IMR-90 (cell line): ENCODE results near the gene CLEC16A. TPM values are rescaled to one million over a fixed set of nuclear protein-coding genes. Genes with fewer than 3 reads are reported as not detected.
A peak's percentile ranks its signal among the peaks of the same experiment; 100 is the strongest.

ENCODE experiments used
- ATAC-seq: fragments of 200-7000 bp; cut with Tn5 transposase; 2 replicates; pipeline ENCODE4 v1.9.1; 2020; ENCODE audit warnings: low read depth, mild to moderate bottlenecking, moderate library complexity
- BruUV-seq: library from RNA; stranded (reverse); fragments of 400-500 nt; replicated peaks from 2 replicates; lab custom pipeline; 2021; lab: Mats Ljungman, UMichigan
- CTCF ChIA-PET: fragments of 300-600 bp; formaldehyde crosslinking; extraction: SDS; loops from one replicate; lab custom pipeline; 2021; ENCODE audit warnings: antibody characterized with exemption; lab: Yijun Ruan, JAX
- POLR2A ChIA-PET: fragments of 300-600 bp; sonication (Branson Sonifier 250); formaldehyde crosslinking; loops from one replicate; lab custom pipeline; 2022; ENCODE audit warnings: antibody characterized with exemption; ENCODE audit not compliant: unreplicated experiment; lab: Charles Lee
- DNase-seq: peaks from one replicate; pipeline ENCODE4 v3.0.0; 2013
- H2AFZ ChIP-seq: replicated peaks from 2 replicates; pipeline ENCODE3; 2013; ENCODE audit warnings: low read length, mild to moderate bottlenecking; ENCODE audit not compliant: poor library complexity
- H2AK5ac ChIP-seq: 2 replicates; pipeline ENCODE4 v1.6.1; 2013; ENCODE audit warnings: low read depth, low read length, inconsistent platforms
- H2AK9ac ChIP-seq: replicated peaks from 2 replicates; pipeline ENCODE3; 2013; ENCODE audit warnings: mild to moderate bottlenecking, low read depth, low read length, moderate library complexity; ENCODE audit not compliant: poor library complexity
- H2BK120ac ChIP-seq: 2 replicates; pipeline ENCODE4 v1.6.1; 2013; ENCODE audit warnings: low read depth, low read length, inconsistent platforms
- H2BK15ac ChIP-seq: 3 replicates; pipeline ENCODE4 v1.6.1; 2013; ENCODE audit warnings: low read depth, low read length, inconsistent platforms
- H2BK20ac ChIP-seq: 2 replicates; pipeline ENCODE4 v1.6.1; 2013; ENCODE audit warnings: low read depth, mild to moderate bottlenecking, inconsistent platforms, low read length, moderate library complexity
- H2BK5ac ChIP-seq: 2 replicates; pipeline ENCODE4 v1.6.1; 2013; ENCODE audit warnings: mild to moderate bottlenecking, low read depth, low read length, inconsistent platforms; ENCODE audit not compliant: poor library complexity, severe bottlenecking
- H3K14ac ChIP-seq: replicated peaks from 2 replicates; pipeline ENCODE4 v1.6.1; 2013; ENCODE audit warnings: low read depth, low read length, inconsistent platforms
- H3K18ac ChIP-seq: 2 replicates; pipeline ENCODE4 v1.6.1; 2013; ENCODE audit warnings: low read depth, low read length, control low read depth
- H3K23ac ChIP-seq: 2 replicates; pipeline ENCODE4 v1.6.1; 2013; ENCODE audit warnings: low read depth, low read length, inconsistent platforms
- H3K27ac ChIP-seq: 2 replicates; pipeline ENCODE4 v1.5.1; 2013; ENCODE audit warnings: mild to moderate bottlenecking, control low read depth, low read length; ENCODE audit not compliant: insufficient read depth
- H3K27me3 ChIP-seq: 2 replicates; pipeline ENCODE4 v1.6.1; 2013; ENCODE audit warnings: low read length; ENCODE audit not compliant: control insufficient read depth, insufficient read depth
- H3K36me3 ChIP-seq: 2 replicates; pipeline ENCODE4 v1.6.1; 2013; ENCODE audit warnings: low read length, mixed read lengths; ENCODE audit not compliant: control insufficient read depth, insufficient read depth
- H3K4ac ChIP-seq: 2 replicates; pipeline ENCODE4 v1.6.1; 2013; ENCODE audit warnings: low read depth, low read length, inconsistent platforms
- H3K4me1 ChIP-seq: 2 replicates; pipeline ENCODE4 v1.6.1; 2013; ENCODE audit warnings: low read length, mixed read lengths; ENCODE audit not compliant: control insufficient read depth, insufficient read depth
- H3K4me2 ChIP-seq: 2 replicates; pipeline ENCODE4 v1.6.1; 2013; ENCODE audit warnings: low read depth, mild to moderate bottlenecking, control low read depth, low read length, moderate library complexity
- H3K4me3 ChIP-seq: 2 replicates; pipeline ENCODE4 v1.5.1; 2013; ENCODE audit warnings: low read depth, mild to moderate bottlenecking, control low read depth, low read length, moderate library complexity; ENCODE audit not compliant: insufficient read depth
- H3K56ac ChIP-seq: 2 replicates; pipeline ENCODE4 v1.6.1; 2013; ENCODE audit warnings: low read length, inconsistent platforms; ENCODE audit not compliant: insufficient read depth; ENCODE audit errors: extremely low read depth
- H3K79me1 ChIP-seq, 2 experiments: 2 replicates each; pipeline ENCODE4 v1.6.1; 2013; ENCODE audit warnings: low read length in 2 of 2, inconsistent platforms in 1 of 2, low read depth in 1 of 2
- H3K9ac ChIP-seq: 2 replicates; pipeline ENCODE4 v1.6.1; 2013; ENCODE audit warnings: low read depth, low read length, control low read depth
- H3K9me1 ChIP-seq: 2 replicates; pipeline ENCODE4 v1.6.1; 2013; ENCODE audit warnings: low read length, inconsistent platforms; ENCODE audit not compliant: insufficient read depth
- H3K9me3 ChIP-seq: 2 replicates; pipeline ENCODE4 v1.6.1; 2013; ENCODE audit warnings: low read length; ENCODE audit not compliant: control insufficient read depth, insufficient read depth
- H4K20me1 ChIP-seq: 2 replicates; pipeline ENCODE4 v1.6.1; 2013; ENCODE audit warnings: low read length, inconsistent platforms; ENCODE audit not compliant: insufficient read depth
- H4K5ac ChIP-seq: 2 replicates; pipeline ENCODE4 v1.6.1; 2013; ENCODE audit warnings: mild to moderate bottlenecking, low read depth, low read length, control low read depth
- H4K8ac ChIP-seq, 2 experiments: 2 replicates each; pipeline ENCODE4 v1.6.1; 2013; ENCODE audit warnings: low read depth in 2 of 2, low read length in 2 of 2, control low read depth in 1 of 2, inconsistent platforms in 1 of 2
- H4K91ac ChIP-seq: 2 replicates; pipeline ENCODE4 v1.6.1; 2013; ENCODE audit warnings: low read depth, low read length, inconsistent platforms; ENCODE audit not compliant: insufficient read depth
- BHLHE40 ChIP-seq: fragments of 150-350 bp; IDR thresholded peaks from 2 replicates; pipeline ENCODE4 v1.6.1; 2016; ENCODE audit warnings: mild to moderate bottlenecking, low read depth, low read length
- CEBPB ChIP-seq: IDR thresholded peaks from 2 replicates; pipeline ENCODE4 v1.6.1; 2012; ENCODE audit warnings: low read depth, low read length, improper control_type of control experiment
- CHD1 ChIP-seq: IDR thresholded peaks from 2 replicates; pipeline ENCODE4 v1.6.1; 2012; ENCODE audit warnings: low read depth, low read length, improper control_type of control experiment
- FOS ChIP-seq: fragments of 150-350 bp; IDR thresholded peaks from 2 replicates; pipeline ENCODE4 v1.6.1; 2016; ENCODE audit warnings: low read depth, low read length
- MAZ ChIP-seq: IDR thresholded peaks from 2 replicates; pipeline ENCODE4 v1.6.1; 2012; ENCODE audit warnings: low read depth, mild to moderate bottlenecking, low read length, improper control_type of control experiment, moderate library complexity, borderline replicate concordance
- MXI1 ChIP-seq: IDR thresholded peaks from 2 replicates; pipeline ENCODE4 v1.6.1; 2012; ENCODE audit warnings: low read depth, mild to moderate bottlenecking, low read length, moderate library complexity, borderline replicate concordance
- NFE2L2 ChIP-seq: fragments of 150-350 bp; IDR thresholded peaks from 2 replicates; pipeline ENCODE4 v1.6.1; 2016; ENCODE audit warnings: low read depth, mild to moderate bottlenecking, low read length
- POLR2A ChIP-seq: IDR thresholded peaks from 2 replicates; pipeline ENCODE4 v1.6.1; 2012; ENCODE audit warnings: mild to moderate bottlenecking, low read depth, low read length
- RAD21 ChIP-seq: IDR thresholded peaks from 2 replicates; pipeline ENCODE4 v1.6.1; 2012; ENCODE audit warnings: low read length, improper control_type of control experiment
- RFX5 ChIP-seq: IDR thresholded peaks from 2 replicates; pipeline ENCODE4 v1.8.0; 2012; ENCODE audit warnings: low read depth, mild to moderate bottlenecking, low read length, moderate library complexity
- SMC3 ChIP-seq: fragments of 150-350 bp; IDR thresholded peaks from 2 replicates; pipeline ENCODE4 v1.6.1; 2016; ENCODE audit warnings: low read depth, mild to moderate bottlenecking, antibody characterized with exemption, low read length, moderate library complexity
- WGBS, 2 experiments: methylation state at CpG; one replicate each; pipeline versions ENCODE4 v1.1.5 to v1.1.7; 2013; ENCODE audit warnings: missing lambda C conversion rate in 2 of 2; ENCODE audit not compliant: insufficient read length in 1 of 2; ENCODE audit errors: extremely low coverage in 2 of 2; 5-methylcytosine and 5-hydroxymethylcytosine counted together
- dilution Hi-C: fragments of 300-500 bp; cut with HindIII; formaldehyde crosslinking; loops from one replicate; pipeline ENCODE4 v1.14.3; 2018; ENCODE audit warnings: low sequenced_read_pairs; ENCODE audit not compliant: unreplicated experiment
- in situ Hi-C: fragments of 300-500 bp; cut with MboI; formaldehyde crosslinking; loops from 3 replicates; pipeline ENCODE4 v1.14.3; 2019; ENCODE audit warnings: low sequenced_read_pairs, inconsistent platforms, mixed read lengths
- intact Hi-C: fragments of 100-400 bp; cut with micrococcal nuclease; formaldehyde crosslinking; loops from 2 replicates; pipeline ENCODE4 v1.10.0; 2022
- polyA plus RNA-seq, 3 experiments: library from polyadenylated mRNA; depleted of rRNA; stranded (reverse); fragments of >200 nt; gene quantifications; 2 replicates each; pipeline ENCODE4 v1.2.3, GENCODE V29; 2012; ENCODE audit warnings: low replicate concordance in 1 of 3
- total RNA-seq: library from RNA; depleted of rRNA; stranded (reverse); fragments of >200 nt; gene quantifications from 2 replicates; pipeline ENCODE4 v1.2.3, GENCODE V29; 2012
- TF ChIP-seq, protein P1 (sequence below): fragments of 150-350 bp; IDR thresholded peaks from 2 replicates; pipeline ENCODE4 v1.6.1; 2017; ENCODE audit warnings: mild to moderate bottlenecking, antibody characterized with exemption, low read length, low read depth
- TF ChIP-seq, protein P2 (sequence below): fragments of 150-350 bp; IDR thresholded peaks from 2 replicates; pipeline ENCODE4 v1.6.1; 2016; ENCODE audit warnings: low read depth, mild to moderate bottlenecking, low read length, moderate library complexity, borderline replicate concordance
- TF ChIP-seq, protein P3 (sequence below): conservative IDR thresholded peaks from 2 replicates; pipeline ENCODE4 v1.5.1; 2012; ENCODE audit warnings: mild to moderate bottlenecking, low read depth, low read length, improper control_type of control experiment

CLEC16A gene
- total and polyA plus RNA-seq, 2 of the 4 experiments (the other 2 are of a cell fraction), result 15.9 to 16.5 TPM

DNA sequence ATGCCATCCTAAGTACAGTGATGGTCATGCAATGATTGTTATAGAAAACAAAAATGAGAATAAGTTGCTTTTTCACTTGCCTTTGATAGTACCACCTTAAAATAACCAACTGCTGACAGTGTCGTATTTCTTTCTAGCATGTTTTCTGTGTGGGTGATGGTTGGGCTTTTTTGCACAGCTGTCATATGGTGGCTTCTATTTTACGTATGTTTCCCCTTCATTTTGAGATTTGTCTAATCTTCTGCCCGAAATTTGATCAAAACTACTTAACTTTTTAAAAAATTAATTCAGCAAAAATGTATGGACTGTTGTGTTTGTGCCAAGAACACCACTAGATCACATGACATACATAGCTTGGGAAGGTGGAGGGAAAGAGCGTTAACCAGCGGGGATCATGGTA, 90.7 kb downstream of the CLEC16A start:
- ATAC-seq (no peak), DNase-seq (no peak)
- Histone ChIP-seq H3K27ac (no peak overlapping the region; the same call in 1 of the 2 replicates), H2BK5ac (no peak overlapping the region), H2AK9ac (no peak overlapping the region), H3K9me1 (peaks cover 21% of the 10 kb centered on the region), H3K14ac (peak overlapping the region; percentile 46; the same call in 1 of the 2 replicates), H3K79me1 (peaks cover 0 to 19% of the 10 kb centered on the region in 2 experiments; a peak in 1 of 4 replicates), H3K4ac (peak overlapping the region; percentile 55; the same call in 1 of the 2 replicates), H2BK15ac (no peak overlapping the region; the same call in 2 of the 3 replicates), H2AFZ (no peak overlapping the region), H4K91ac (peak overlapping the region; percentile 42; the same call in 1 of the 2 replicates), H3K56ac (no peak overlapping the region), H3K9me3 (no peaks in the 10 kb centered on the region; the same call in 1 of the 2 replicates), H3K9ac (no peak overlapping the region), H4K8ac (0 out of 4 replicates have a peak overlapping the region, but pooled peaks of 1 of the 2 experiments have one; percentile 29), H3K23ac (no peak overlapping the region), H3K27me3 (no peaks in the 10 kb centered on the region), H2BK20ac (0 out of 2 replicates have a peak overlapping the region, but pooled peaks have one; percentile 53), H2AK5ac (peak overlapping the region; percentile 88; the same call in 1 of the 2 replicates), H3K4me1 (peaks cover 31% of the 10 kb centered on the region), H4K20me1 (no peaks in the 10 kb centered on the region), H3K4me2 (no peak overlapping the region), H3K36me3 (peaks cover 25% of the 10 kb centered on the region; the same call in 1 of the 2 replicates), H2BK120ac (peak overlapping the region; percentile 68), H3K18ac (peak overlapping the region; percentile 78), H3K4me3 (no peak overlapping the region), H4K5ac (peak overlapping the region; percentile 25; the same call in 1 of the 2 replicates)
- intact Hi-C loops (no loop called here), in situ Hi-C loops (no loop called here), dilution Hi-C loops (no loop called here)
- POLR2A ChIA-PET, result no interaction called here
- no TSS peak for BruUV-seq
- TF ChIP-seq POLR2A (no peak), SMC3 (no peak), CHD1 (no peak), RAD21 (no peak), MXI1 (no peak), BHLHE40 (no peak), NFE2L2 (no peak), MAZ (no peak), RFX5 (no peak), CEBPB (no peak), FOS (no peak)
- TF ChIP-seq, protein P1, sequence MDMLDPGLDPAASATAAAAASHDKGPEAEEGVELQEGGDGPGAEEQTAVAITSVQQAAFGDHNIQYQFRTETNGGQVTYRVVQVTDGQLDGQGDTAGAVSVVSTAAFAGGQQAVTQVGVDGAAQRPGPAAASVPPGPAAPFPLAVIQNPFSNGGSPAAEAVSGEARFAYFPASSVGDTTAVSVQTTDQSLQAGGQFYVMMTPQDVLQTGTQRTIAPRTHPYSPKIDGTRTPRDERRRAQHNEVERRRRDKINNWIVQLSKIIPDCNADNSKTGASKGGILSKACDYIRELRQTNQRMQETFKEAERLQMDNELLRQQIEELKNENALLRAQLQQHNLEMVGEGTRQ, result no peak
- TF ChIP-seq, protein P2, sequence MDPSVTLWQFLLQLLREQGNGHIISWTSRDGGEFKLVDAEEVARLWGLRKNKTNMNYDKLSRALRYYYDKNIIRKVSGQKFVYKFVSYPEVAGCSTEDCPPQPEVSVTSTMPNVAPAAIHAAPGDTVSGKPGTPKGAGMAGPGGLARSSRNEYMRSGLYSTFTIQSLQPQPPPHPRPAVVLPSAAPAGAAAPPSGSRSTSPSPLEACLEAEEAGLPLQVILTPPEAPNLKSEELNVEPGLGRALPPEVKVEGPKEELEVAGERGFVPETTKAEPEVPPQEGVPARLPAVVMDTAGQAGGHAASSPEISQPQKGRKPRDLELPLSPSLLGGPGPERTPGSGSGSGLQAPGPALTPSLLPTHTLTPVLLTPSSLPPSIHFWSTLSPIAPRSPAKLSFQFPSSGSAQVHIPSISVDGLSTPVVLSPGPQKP, result no peak
- TF ChIP-seq, protein P3, sequence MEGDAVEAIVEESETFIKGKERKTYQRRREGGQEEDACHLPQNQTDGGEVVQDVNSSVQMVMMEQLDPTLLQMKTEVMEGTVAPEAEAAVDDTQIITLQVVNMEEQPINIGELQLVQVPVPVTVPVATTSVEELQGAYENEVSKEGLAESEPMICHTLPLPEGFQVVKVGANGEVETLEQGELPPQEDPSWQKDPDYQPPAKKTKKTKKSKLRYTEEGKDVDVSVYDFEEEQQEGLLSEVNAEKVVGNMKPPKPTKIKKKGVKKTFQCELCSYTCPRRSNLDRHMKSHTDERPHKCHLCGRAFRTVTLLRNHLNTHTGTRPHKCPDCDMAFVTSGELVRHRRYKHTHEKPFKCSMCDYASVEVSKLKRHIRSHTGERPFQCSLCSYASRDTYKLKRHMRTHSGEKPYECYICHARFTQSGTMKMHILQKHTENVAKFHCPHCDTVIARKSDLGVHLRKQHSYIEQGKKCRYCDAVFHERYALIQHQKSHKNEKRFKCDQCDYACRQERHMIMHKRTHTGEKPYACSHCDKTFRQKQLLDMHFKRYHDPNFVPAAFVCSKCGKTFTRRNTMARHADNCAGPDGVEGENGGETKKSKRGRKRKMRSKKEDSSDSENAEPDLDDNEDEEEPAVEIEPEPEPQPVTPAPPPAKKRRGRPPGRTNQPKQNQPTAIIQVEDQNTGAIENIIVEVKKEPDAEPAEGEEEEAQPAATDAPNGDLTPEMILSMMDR, result no peak
- CTCF ChIA-PET, result no interaction called here
- WGBS, 2 experiments, result no CpG with 5 or more reads among the region's 5 CpGs
